GM12875 (cell line): Measurements from ENCODE around the gene GPR183.

Experiments used
- H3K4me3 ChIP-seq: one replicate; pipeline ENCODE4 v1.5.1; 2011; ENCODE audit warnings: low read depth, low read length, control low read depth
- CTCF ChIP-seq: IDR thresholded peaks from 2 replicates; pipeline ENCODE4 v1.5.1; 2011; ENCODE audit warnings: low read depth, mild to moderate bottlenecking, control low read depth, inconsistent platforms, low read length, moderate library complexity, borderline replicate concordance; ENCODE audit not compliant: insufficient read depth

GPR183 gene

GRCh38 chr13:99289271-99289670 is 17.9 kb downstream of the GPR183 start:
- H3K4me3 ChIP-seq, result no peak overlapping the region
- no peak for TF ChIP-seq CTCF

GRCh38 chr13:99288089-99288488 is 19.1 kb downstream of the GPR183 start:
- H3K4me3 ChIP-seq, result no peak overlapping the region
- no peak for TF ChIP-seq CTCF

- no peak overlapping the region for H3K4me3 ChIP-seq
- no peak for TF ChIP-seq CTCF
These were observed 19.6 kb downstream of the GPR183 start for GRCh38 chr13:99287551-99287950.

GRCh38 chr13:99285432-99286182 is 21.6 kb downstream of the GPR183 start:
- no peak overlapping the region for H3K4me3 ChIP-seq
- no peak for TF ChIP-seq CTCF

GRCh38 chr13:99282264-99283231 is 24.7 kb downstream of the GPR183 start:
- H3K4me3 ChIP-seq, result peak overlapping the region; percentile 6
- TF ChIP-seq CTCF, result no peak

- TF ChIP-seq CTCF, result no peak
- H3K4me3 ChIP-seq, result peak overlapping the region; percentile 6
These were observed 25.4 kb downstream of the GPR183 start for GRCh38 chr13:99281811-99282263.

- no peak overlapping the region for H3K4me3 ChIP-seq
- no peak for TF ChIP-seq CTCF
These were observed 27.0 kb downstream of the GPR183 start for GRCh38 chr13:99280166-99280565.
